Measurements from ENCODE around the gene HIC2.
"Not testable (repeated sequence)": the region's sequence is repeated elsewhere in the genome, so short reads cannot be mapped to it uniquely, and the experiment has no call there.

The HIC2 gene

DNA sequence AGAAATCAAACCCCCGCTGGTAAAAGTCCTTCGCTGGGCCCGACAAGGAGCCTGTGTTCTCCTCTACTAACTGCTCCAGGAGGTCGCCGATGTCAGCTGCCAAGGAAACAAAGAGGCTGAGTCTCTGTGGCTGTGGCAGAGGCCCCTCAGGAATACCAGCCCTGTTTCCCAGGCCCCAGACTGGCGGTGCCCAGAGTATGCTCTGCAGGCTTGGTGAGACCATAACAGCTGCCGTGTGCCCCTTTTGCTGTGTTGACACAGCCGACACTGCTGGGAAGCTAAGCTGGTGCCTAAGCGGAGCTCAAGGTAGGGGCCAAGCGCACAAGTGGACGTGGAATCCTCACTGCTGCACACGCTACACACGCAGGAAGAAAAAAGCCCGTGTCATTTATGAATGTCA, 66.9 kb downstream of the HIC2 start:
- H3K9me3 ChIP-seq (ENCODE audit: control insufficient read depth in 2 of 2, low read length in 2 of 2); H3K4me3 ChIP-seq (ENCODE audit: low read length in 2 of 2); H3K27me3 ChIP-seq (ENCODE audit: control insufficient read depth in 1 of 2, insufficient read depth in 2 of 2, low read length in 2 of 2): not testable (repeated sequence)

GRCh38 chr22:21487723-21488122, 70.6 kb downstream of the HIC2 start:
- H3K9ac ChIP-seq (ENCODE audit: low read length in 2 of 2); H3K9me3 ChIP-seq (ENCODE audit: control insufficient read depth in 2 of 2, low read length in 2 of 2); H3K4me1 ChIP-seq (ENCODE audit: control insufficient read depth, insufficient read depth, low read length); H3K27me3 ChIP-seq (ENCODE audit: control insufficient read depth in 1 of 2, insufficient read depth in 2 of 2, low read length in 2 of 2); H3K4me3 ChIP-seq (ENCODE audit: low read length in 2 of 2); H3K27ac ChIP-seq (ENCODE audit: low read length); H3K36me3 ChIP-seq (ENCODE audit: control insufficient read depth in 2 of 2, insufficient read depth in 2 of 2, low read length in 2 of 2): not testable (repeated sequence)

More for the DNA sequence above, 66.9 kb downstream of the HIC2 start:
- H3K4me1 ChIP-seq (ENCODE audit: control insufficient read depth, insufficient read depth, low read length); H3K27ac ChIP-seq (ENCODE audit: low read length); H3K36me3 ChIP-seq (ENCODE audit: control insufficient read depth in 2 of 2, insufficient read depth in 2 of 2, low read length in 2 of 2); H3K9ac ChIP-seq (ENCODE audit: low read length in 2 of 2): not testable (repeated sequence)

- H3K36me3 ChIP-seq (ENCODE audit: control insufficient read depth in 2 of 2, insufficient read depth in 2 of 2, low read length in 2 of 2); H3K27ac ChIP-seq (ENCODE audit: low read length); H3K27me3 ChIP-seq (ENCODE audit: control insufficient read depth in 1 of 2, insufficient read depth in 2 of 2, low read length in 2 of 2); H3K4me3 ChIP-seq (ENCODE audit: low read length in 2 of 2); H3K9me3 ChIP-seq (ENCODE audit: control insufficient read depth in 2 of 2, low read length in 2 of 2); H3K9ac ChIP-seq (ENCODE audit: low read length in 2 of 2); H3K4me1 ChIP-seq (ENCODE audit: control insufficient read depth, insufficient read depth, low read length): not testable (repeated sequence)
Observed at GRCh38 chr22:21489149-21489680, 72.0 kb downstream of the HIC2 start.

- not testable (repeated sequence) for H3K4me1 ChIP-seq (ENCODE audit: control insufficient read depth, insufficient read depth, low read length); H3K36me3 ChIP-seq (ENCODE audit: control insufficient read depth in 2 of 2, insufficient read depth in 2 of 2, low read length in 2 of 2); H3K27ac ChIP-seq (ENCODE audit: low read length); H3K9me3 ChIP-seq (ENCODE audit: control insufficient read depth in 2 of 2, low read length in 2 of 2); H3K9ac ChIP-seq (ENCODE audit: low read length in 2 of 2); H3K27me3 ChIP-seq (ENCODE audit: control insufficient read depth in 1 of 2, insufficient read depth in 2 of 2, low read length in 2 of 2); H3K4me3 ChIP-seq (ENCODE audit: low read length in 2 of 2)
Observed at GRCh38 chr22:21490556-21490955, 73.4 kb downstream of the HIC2 start.

GRCh38 chr22:21492271-21492670, 75.1 kb downstream of the HIC2 start:
- not testable (repeated sequence) for H3K9me3 ChIP-seq (ENCODE audit: control insufficient read depth in 2 of 2, low read length in 2 of 2); H3K27me3 ChIP-seq (ENCODE audit: control insufficient read depth in 1 of 2, insufficient read depth in 2 of 2, low read length in 2 of 2); H3K27ac ChIP-seq (ENCODE audit: low read length); H3K4me1 ChIP-seq (ENCODE audit: control insufficient read depth, insufficient read depth, low read length); H3K4me3 ChIP-seq (ENCODE audit: low read length in 2 of 2); H3K9ac ChIP-seq (ENCODE audit: low read length in 2 of 2); H3K36me3 ChIP-seq (ENCODE audit: control insufficient read depth in 2 of 2, insufficient read depth in 2 of 2, low read length in 2 of 2)

DNA sequence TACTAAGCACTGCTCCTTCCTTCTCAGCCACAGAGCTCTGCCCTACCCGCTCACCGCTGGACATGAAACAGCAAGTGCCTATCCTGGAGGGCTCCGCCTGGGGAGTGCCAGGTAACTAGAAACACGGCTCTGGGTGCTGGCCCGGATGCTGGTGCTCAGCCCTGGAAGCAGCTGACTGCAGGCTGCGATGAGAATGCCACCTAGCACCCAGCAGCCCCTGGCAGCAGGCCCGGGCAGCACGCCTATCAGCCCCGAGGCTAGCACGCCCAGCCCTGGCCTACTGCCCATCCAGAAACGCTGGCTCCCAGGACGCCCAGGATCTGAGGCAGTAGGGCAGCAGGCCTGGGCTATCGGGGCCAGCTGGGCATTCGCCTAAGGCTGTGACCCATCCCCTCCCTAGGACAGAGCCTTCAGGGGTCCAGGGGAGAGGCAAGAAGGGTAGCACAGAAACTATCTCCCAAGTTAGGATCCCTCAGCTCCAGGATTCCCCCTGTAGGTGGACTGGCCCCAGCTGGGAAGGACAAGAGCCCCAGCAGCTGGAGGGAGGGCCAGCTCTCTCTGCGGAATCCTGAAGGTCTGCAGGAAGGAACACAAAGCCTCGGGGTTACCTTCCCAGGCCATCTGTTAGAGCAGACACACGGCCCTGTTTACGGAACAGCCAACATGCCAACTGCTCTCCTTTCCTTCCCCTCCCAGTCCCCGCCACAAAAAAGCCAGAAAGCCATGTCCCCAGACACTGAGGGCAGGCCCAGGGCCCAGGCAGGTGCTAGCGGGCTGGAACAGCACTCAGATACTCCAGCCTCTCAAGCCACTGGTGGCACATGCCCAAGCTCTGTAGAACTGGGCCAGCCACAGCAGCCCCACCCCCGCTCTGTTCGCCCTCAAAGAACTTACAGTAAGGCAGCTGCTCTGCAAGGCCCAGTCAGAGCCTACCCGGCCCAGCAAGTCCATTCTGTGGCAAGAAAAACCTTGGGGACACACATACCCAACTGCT, 76.9 kb downstream of the HIC2 start:
- H3K36me3 ChIP-seq (ENCODE audit: control insufficient read depth in 2 of 2, insufficient read depth in 2 of 2, low read length in 2 of 2); H3K9me3 ChIP-seq (ENCODE audit: control insufficient read depth in 2 of 2, low read length in 2 of 2); H3K4me3 ChIP-seq (ENCODE audit: low read length in 2 of 2); H3K9ac ChIP-seq (ENCODE audit: low read length in 2 of 2); H3K27me3 ChIP-seq (ENCODE audit: control insufficient read depth in 1 of 2, insufficient read depth in 2 of 2, low read length in 2 of 2); H3K4me1 ChIP-seq (ENCODE audit: control insufficient read depth, insufficient read depth, low read length); H3K27ac ChIP-seq (ENCODE audit: low read length): not testable (repeated sequence)

- not testable (repeated sequence) for H3K4me1 ChIP-seq (ENCODE audit: control insufficient read depth, insufficient read depth, low read length); H3K9me3 ChIP-seq (ENCODE audit: control insufficient read depth in 2 of 2, low read length in 2 of 2); H3K4me3 ChIP-seq (ENCODE audit: low read length in 2 of 2); H3K9ac ChIP-seq (ENCODE audit: low read length in 2 of 2); H3K27me3 ChIP-seq (ENCODE audit: control insufficient read depth in 1 of 2, insufficient read depth in 2 of 2, low read length in 2 of 2); H3K27ac ChIP-seq (ENCODE audit: low read length); H3K36me3 ChIP-seq (ENCODE audit: control insufficient read depth in 2 of 2, insufficient read depth in 2 of 2, low read length in 2 of 2)
Observed at GRCh38 chr22:21497984-21498383, 80.8 kb downstream of the HIC2 start.

GRCh38 chr22:21498489-21498888, 81.3 kb downstream of the HIC2 start:
- H3K27me3 ChIP-seq (ENCODE audit: control insufficient read depth in 1 of 2, insufficient read depth in 2 of 2, low read length in 2 of 2); H3K9ac ChIP-seq (ENCODE audit: low read length in 2 of 2); H3K9me3 ChIP-seq (ENCODE audit: control insufficient read depth in 2 of 2, low read length in 2 of 2); H3K27ac ChIP-seq (ENCODE audit: low read length); H3K4me3 ChIP-seq (ENCODE audit: low read length in 2 of 2); H3K4me1 ChIP-seq (ENCODE audit: control insufficient read depth, insufficient read depth, low read length); H3K36me3 ChIP-seq (ENCODE audit: control insufficient read depth in 2 of 2, insufficient read depth in 2 of 2, low read length in 2 of 2): not testable (repeated sequence)

DNA sequence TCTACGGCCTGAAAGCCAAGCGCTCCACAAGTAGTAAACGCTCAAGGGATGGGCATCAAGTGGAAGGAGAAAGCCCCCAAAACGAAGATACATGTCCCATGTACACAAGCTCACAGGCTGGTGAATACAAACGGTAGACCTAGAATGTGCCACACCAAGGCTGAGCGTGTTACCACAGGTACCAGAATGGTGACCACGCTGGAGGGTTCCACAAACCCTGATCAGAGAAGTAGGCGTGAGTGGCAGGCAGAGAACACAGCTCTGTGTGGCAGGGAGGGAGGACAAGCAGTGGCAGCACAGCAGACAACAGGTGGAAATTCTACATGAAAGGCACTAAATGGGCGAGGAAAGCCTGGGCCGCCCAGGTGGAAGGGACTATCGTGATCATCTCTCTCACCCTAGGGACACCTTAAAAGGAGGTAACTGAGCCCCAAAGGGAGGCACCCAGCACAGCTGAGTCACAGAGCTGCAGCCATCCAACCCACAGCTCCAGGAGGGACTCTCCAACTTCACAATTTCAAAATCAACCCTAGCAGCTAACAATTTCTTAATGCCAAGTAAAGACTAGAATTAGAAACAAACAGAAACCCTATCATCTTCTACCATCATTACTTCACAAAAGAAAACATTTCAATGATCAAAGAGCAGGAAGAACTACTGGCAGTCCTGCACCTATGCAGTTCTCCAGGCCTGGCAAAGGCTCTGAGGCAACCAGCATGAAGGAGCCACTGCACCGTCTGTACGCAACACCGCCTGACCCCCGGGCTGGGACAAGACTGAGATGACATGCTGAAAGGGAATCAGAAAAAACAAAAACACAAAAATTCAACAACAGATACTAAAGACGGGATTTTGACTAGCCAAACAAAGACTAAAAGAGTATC, 82.7 kb downstream of the HIC2 start:
- H3K9me3 ChIP-seq (ENCODE audit: control insufficient read depth in 2 of 2, low read length in 2 of 2); H3K36me3 ChIP-seq (ENCODE audit: control insufficient read depth in 2 of 2, insufficient read depth in 2 of 2, low read length in 2 of 2); H3K9ac ChIP-seq (ENCODE audit: low read length in 2 of 2); H3K27me3 ChIP-seq (ENCODE audit: control insufficient read depth in 1 of 2, insufficient read depth in 2 of 2, low read length in 2 of 2); H3K4me1 ChIP-seq (ENCODE audit: control insufficient read depth, insufficient read depth, low read length); H3K4me3 ChIP-seq (ENCODE audit: low read length in 2 of 2); H3K27ac ChIP-seq (ENCODE audit: low read length): not testable (repeated sequence)

Measured in stomach smooth muscle (tissue), 2 donors.